HUES64 (cell line): ENCODE measurements around the gene TMEM143.

Source experiments
- H3K27ac ChIP-seq: 2 replicates; pipeline ENCODE4 v1.7.0; 2013; ENCODE audit warnings: low read depth, low read length, inconsistent platforms
- H3K27me3 ChIP-seq: 2 replicates; pipeline ENCODE4 v1.6.1; 2013; ENCODE audit warnings: mild to moderate bottlenecking, low read length; ENCODE audit not compliant: insufficient read depth
- H3K36me3 ChIP-seq: 2 replicates; pipeline ENCODE4 v1.6.1; 2013; ENCODE audit warnings: mild to moderate bottlenecking, low read length; ENCODE audit not compliant: insufficient read depth
- H3K4me1 ChIP-seq: 2 replicates; pipeline ENCODE4 v1.6.1; 2013; ENCODE audit warnings: mild to moderate bottlenecking, low read length, moderate library complexity; ENCODE audit not compliant: insufficient read depth
- H3K4me3 ChIP-seq: 2 replicates; pipeline ENCODE4 v1.5.1; 2013; ENCODE audit warnings: mild to moderate bottlenecking, low read length, moderate library complexity
- H3K9ac ChIP-seq: 2 replicates; pipeline ENCODE4 v1.6.1; 2013; ENCODE audit warnings: mild to moderate bottlenecking, low read depth, low read length
- H3K9me3 ChIP-seq: 2 replicates; pipeline ENCODE4 v1.6.1; 2013; ENCODE audit warnings: low read depth, low read length; ENCODE audit not compliant: insufficient read depth
- WGBS: fragments of 150-250, 120-280 bp; methylation state at CpG from one replicate; pipeline ENCODE4 v1.1.7; 2013; ENCODE audit warnings: missing lambda C conversion rate; 5-methylcytosine and 5-hydroxymethylcytosine counted together

TMEM143 gene

DNA sequence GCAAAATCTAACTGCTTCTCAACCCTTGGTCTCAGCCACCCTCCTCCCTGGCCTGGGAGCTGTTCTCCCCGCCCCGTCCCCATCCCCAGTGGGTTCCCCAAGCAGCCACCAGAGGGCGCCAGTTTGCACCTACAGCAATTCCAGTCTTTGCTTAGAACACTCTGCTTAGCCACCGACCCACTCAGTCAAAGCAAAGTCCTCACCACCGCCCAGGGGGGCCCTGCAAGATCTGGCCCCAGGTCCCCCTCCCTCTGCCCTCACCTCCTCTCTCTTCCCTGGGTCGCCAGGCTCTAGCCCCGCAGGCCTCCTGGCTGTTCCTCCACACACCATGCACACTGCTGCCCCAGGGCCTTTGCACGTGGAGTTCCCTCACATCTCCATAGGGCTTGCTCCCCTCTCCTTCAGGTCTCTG is 12.4 kb downstream of the TMEM143 start:
- Histone ChIP-seq H3K4me1 (no peaks in the 10 kb centered on the region), H3K9me3 (no peaks in the 10 kb centered on the region), H3K9ac (no peak overlapping the region), H3K27me3 (no peaks in the 10 kb centered on the region), H3K36me3 (no peaks in the 10 kb centered on the region), H3K4me3 (no peak overlapping the region), H3K27ac (no peak overlapping the region)
- WGBS, result 51% methylated on average over 8 of the region's 8 CpGs

DNA sequence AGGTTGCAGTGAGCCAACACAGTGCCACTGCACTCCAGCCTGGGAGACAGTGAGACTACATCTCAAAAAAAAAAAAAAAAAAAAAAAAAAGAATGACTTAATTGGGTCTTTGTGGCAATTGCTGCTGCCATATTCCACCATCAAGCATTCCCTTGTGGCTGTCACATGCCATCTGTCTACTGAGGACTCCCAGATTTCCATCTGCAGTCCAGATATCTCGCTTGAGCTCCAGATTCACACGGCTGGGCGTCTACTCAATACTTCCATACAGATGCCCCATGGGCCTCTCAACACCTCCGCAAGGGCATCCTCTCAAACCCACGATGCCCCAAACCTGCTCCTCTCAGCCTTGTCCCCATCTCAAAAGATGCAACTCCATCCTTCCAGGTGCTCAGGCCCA is 12.9 kb downstream of the TMEM143 start:
- Histone ChIP-seq H3K9me3 (no peaks in the 10 kb centered on the region), H3K27me3 (no peaks in the 10 kb centered on the region), H3K27ac (no peak overlapping the region), H3K4me1 (no peaks in the 10 kb centered on the region), H3K4me3 (no peak overlapping the region), H3K36me3 (no peaks in the 10 kb centered on the region), H3K9ac (no peak overlapping the region)
- WGBS, result 93% methylated on average over 5 of the region's 5 CpGs

DNA sequence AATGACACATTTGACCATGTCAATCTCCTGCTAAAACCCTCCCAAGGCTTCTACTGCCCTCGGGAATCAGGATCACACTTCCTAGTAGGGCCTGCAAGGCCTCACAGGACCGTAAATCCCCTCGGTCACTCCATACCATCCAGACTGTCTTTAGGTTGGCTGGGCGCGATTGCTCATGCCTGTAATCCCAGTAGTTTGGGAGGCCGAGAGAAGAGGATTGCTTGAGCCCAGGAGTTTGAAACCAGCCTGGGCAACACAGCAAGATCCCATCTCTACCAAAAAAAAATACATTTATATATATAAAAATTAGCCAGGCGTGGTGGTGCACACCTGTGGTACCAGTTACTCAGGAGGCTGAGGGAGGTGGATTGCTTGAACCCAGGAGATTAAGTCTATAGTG is 15.0 kb downstream of the TMEM143 start:
- Histone ChIP-seq H3K9ac (no peak overlapping the region), H3K36me3 (no peaks in the 10 kb centered on the region), H3K4me3 (no peak overlapping the region), H3K4me1 (no peaks in the 10 kb centered on the region), H3K9me3 (no peaks in the 10 kb centered on the region), H3K27me3 (no peaks in the 10 kb centered on the region), H3K27ac (no peak overlapping the region)
- WGBS, result 93% methylated on average over 7 of the region's 7 CpGs

DNA sequence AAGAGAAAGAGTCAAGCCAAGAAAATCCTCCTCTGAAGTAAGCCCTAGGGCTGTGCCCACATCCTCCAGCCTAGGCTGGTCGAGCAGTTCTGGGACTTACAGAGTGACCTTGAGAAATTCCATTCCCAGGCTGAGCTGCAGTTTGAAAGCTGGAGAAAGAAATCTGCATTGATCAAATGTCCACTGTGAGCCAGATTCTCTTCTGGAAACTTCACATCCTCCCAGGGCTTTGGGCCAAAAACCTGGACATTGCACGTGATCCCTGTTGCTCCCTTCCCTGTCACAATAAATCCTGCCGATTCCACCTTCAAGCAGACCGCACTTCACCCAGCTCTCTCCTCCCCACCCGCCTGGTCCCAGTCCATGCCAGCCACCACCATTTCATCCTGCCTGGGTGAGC is 15.7 kb downstream of the TMEM143 start:
- 87% methylated on average over 5 of the region's 5 CpGs for WGBS
- no peak overlapping the region for H3K4me3 ChIP-seq

DNA sequence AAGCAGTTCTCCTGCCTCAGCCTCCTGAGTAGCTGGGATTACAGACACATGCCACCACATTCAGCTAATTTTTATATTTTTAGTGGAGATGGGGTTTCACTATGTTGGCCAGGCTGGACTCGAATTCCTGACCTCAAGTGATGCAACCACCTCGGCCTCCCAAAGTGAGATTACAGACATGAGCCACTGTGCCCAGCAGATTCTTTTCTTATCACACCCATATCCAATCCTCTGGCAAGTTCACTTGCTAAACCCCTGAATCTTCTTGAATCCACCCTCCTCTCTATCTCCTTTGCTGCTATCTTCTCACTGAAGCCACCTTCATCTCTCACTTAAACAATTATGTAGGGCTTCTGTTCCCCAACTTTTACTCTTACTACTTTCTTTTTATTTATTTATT is 17.5 kb downstream of the TMEM143 start:
- no peaks in the 10 kb centered on the region for H3K36me3 ChIP-seq
- no peak overlapping the region for H3K27ac ChIP-seq
- no peaks in the 10 kb centered on the region for H3K4me1 ChIP-seq
- no peaks in the 10 kb centered on the region for H3K9me3 ChIP-seq
- no peak overlapping the region for H3K9ac ChIP-seq
- WGBS, result 97% methylated on average over 2 of the region's 2 CpGs
- no peaks in the 10 kb centered on the region for H3K27me3 ChIP-seq
- H3K4me3 ChIP-seq, result no peak overlapping the region

More for the DNA sequence above, 15.7 kb downstream of the TMEM143 start:
- no peaks in the 10 kb centered on the region for H3K9me3 ChIP-seq
- H3K27ac ChIP-seq, result no peak overlapping the region
- no peaks in the 10 kb centered on the region for H3K27me3 ChIP-seq
- no peak overlapping the region for H3K9ac ChIP-seq
- no peaks in the 10 kb centered on the region for H3K36me3 ChIP-seq
- H3K4me1 ChIP-seq, result no peaks in the 10 kb centered on the region

DNA sequence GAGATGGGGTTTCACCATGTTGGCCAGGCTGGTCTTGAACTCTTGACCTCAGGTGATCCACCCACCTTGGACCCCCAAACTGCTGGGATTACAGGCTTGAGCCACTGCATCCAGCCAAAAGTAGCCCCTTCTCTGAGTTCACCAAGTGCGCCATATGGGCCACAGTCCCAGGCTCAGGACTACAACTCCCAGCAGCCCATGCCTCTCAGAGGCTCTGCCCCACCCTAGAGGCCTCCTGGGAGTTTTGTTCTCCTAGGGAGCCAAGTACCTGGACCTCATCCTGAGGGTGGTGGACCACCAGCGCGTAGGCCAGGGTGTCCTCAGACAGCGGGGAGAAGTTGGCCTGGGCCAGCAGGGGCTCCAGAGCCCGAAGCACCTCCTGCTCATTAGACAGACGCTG is 18.8 kb downstream of the TMEM143 start:
- no peak overlapping the region for H3K4me3 ChIP-seq
- no peaks in the 10 kb centered on the region for H3K9me3 ChIP-seq
- no peaks in the 10 kb centered on the region for H3K4me1 ChIP-seq
- H3K36me3 ChIP-seq, result no peaks in the 10 kb centered on the region
- no peak overlapping the region for H3K9ac ChIP-seq
- H3K27me3 ChIP-seq, result no peaks in the 10 kb centered on the region
- H3K27ac ChIP-seq, result no peak overlapping the region
- 92% methylated on average over 6 of the region's 6 CpGs for WGBS

DNA sequence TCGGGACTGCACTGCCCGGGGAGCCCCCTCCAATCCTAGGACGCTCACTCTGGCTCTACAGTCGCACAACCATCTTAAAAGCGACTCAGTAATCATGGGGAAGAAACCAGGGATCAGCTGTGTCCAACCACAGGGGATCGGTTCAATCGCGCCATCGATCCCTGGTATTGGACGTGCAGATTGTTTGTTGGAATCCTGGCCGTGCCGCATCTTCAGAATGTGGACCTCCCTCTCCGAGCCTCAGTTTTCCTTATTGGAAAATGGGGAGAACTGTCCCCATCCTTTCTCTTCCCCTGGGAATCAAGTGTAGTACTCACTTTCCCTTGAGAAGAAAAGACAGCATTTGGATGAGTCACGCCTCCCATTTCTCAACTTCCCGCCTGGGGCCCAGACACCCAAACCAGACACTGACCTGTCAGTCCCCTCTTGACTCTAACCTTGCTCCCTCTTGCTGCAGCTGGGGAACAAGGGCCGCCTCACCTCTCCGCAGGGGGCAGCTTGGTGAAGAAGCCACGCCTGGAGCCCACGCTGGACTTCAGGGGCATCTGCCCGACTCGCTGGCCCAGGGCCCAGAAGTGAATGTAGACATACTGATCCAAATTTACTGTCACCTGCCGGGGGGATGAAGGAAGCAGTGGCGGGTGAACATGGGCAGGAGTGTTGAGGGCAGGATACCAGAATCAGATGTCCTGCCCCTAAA is 20.7 kb downstream of the TMEM143 start:
- H3K36me3 ChIP-seq, result no peaks in the 10 kb centered on the region
- no peak overlapping the region for H3K27ac ChIP-seq
- no peak overlapping the region for H3K9ac ChIP-seq
- H3K4me1 ChIP-seq, result no peaks in the 10 kb centered on the region
- no peak overlapping the region for H3K4me3 ChIP-seq
- 91% methylated on average over 23 of the region's 23 CpGs for WGBS
- H3K27me3 ChIP-seq, result no peaks in the 10 kb centered on the region
- no peaks in the 10 kb centered on the region for H3K9me3 ChIP-seq

DNA sequence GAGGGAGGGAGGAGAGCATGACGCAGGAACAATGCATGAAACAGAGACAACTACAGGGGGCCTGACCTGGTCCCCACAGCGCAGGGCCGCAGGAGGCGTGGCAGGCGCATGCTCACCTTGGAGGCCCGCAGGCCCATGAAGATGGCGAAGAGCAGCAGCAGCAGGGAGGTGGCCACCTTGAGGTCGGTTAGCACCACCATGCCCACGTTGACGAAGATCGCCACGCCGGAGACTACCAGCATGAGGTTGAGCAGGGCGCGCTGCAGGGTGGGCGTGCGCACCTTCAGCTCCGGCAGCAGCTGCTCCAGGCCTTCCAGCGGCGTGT is 21.4 kb downstream of the TMEM143 start:
- no peaks in the 10 kb centered on the region for H3K9me3 ChIP-seq

DNA sequence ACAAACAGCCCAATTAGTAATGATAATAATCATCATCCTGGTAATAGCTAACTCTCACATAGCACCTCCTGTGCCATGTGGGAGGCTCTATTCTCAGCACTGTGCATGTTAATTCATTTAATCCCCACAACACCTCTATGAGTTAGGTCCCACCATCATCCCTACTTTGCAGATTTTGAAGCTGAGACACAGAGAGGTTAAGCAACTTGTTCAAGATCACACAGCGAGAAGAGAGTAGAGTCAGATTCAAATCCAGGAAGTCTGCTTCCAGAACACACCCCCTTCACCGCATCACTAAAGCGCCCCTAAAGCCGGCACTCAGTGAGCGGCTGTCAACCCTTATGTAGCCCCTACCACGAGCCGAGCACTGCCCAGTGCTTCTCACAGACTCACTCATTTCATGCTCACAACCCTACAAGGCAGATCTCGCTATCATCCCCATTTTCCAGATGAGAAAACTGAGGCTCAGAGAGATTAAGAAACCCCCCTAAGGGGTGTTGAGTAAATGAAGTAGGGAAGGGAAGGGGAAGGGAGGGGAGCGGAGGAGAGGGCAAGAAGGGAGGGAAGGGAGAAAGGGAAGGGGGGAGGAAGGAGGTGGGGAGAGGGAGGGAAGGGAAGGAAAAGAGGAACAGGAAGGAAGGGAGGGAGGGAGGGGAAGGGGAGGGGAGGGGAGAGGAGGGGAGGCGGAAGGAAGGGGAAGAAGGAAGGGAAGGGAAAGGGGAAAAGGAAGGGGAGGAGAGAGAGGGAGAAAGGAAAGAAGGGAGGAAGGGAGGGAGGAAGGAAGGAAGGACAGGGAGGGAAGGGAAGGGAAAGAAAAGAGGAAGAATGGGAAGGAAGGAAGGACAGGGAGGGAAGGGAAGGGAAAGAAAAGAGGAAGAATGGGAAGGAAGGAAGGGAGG is 22.0 kb downstream of the TMEM143 start:
- WGBS, result 90% methylated on average over 10 of the region's 10 CpGs
- no peaks in the 10 kb centered on the region for H3K4me1 ChIP-seq
- H3K27me3 ChIP-seq, result no peaks in the 10 kb centered on the region
- H3K9ac ChIP-seq, result no peak overlapping the region
- H3K9me3 ChIP-seq, result no peaks in the 10 kb centered on the region
- H3K27ac ChIP-seq, result no peak overlapping the region
- H3K36me3 ChIP-seq, result no peaks in the 10 kb centered on the region
- no peak overlapping the region for H3K4me3 ChIP-seq

More for the DNA sequence above, 21.4 kb downstream of the TMEM143 start:
- H3K4me1 ChIP-seq, result no peaks in the 10 kb centered on the region
- no peak overlapping the region for H3K27ac ChIP-seq
- WGBS, result 80% methylated on average over 20 of the region's 20 CpGs
- H3K4me3 ChIP-seq, result no peak overlapping the region
- H3K27me3 ChIP-seq, result no peaks in the 10 kb centered on the region
- no peaks in the 10 kb centered on the region for H3K36me3 ChIP-seq
- no peak overlapping the region for H3K9ac ChIP-seq

DNA sequence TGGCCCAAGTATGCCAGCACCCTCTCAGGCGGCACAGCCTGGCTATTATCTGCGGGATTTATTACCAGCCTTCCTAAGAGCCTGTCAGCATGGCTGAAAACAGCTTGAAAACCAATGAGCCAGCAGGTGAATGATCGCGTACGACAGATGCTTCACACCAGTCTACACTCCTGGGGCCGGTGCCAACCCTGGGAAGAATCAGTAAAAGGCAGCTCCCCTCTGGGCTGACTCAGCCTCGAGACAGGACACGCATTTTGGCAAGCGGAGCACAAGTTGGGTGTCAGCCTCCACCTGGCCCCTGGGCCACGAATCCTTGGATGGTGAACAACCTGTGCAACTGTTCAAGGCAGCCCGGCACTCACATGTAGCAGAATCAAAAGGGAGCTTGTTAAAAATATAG is 22.7 kb downstream of the TMEM143 start:
- Histone ChIP-seq H3K27me3 (no peaks in the 10 kb centered on the region), H3K9ac (no peak overlapping the region), H3K9me3 (no peaks in the 10 kb centered on the region), H3K4me3 (no peak overlapping the region), H3K36me3 (no peaks in the 10 kb centered on the region), H3K4me1 (no peaks in the 10 kb centered on the region), H3K27ac (no peak overlapping the region)
- 93% methylated on average over 11 of the region's 11 CpGs for WGBS

DNA sequence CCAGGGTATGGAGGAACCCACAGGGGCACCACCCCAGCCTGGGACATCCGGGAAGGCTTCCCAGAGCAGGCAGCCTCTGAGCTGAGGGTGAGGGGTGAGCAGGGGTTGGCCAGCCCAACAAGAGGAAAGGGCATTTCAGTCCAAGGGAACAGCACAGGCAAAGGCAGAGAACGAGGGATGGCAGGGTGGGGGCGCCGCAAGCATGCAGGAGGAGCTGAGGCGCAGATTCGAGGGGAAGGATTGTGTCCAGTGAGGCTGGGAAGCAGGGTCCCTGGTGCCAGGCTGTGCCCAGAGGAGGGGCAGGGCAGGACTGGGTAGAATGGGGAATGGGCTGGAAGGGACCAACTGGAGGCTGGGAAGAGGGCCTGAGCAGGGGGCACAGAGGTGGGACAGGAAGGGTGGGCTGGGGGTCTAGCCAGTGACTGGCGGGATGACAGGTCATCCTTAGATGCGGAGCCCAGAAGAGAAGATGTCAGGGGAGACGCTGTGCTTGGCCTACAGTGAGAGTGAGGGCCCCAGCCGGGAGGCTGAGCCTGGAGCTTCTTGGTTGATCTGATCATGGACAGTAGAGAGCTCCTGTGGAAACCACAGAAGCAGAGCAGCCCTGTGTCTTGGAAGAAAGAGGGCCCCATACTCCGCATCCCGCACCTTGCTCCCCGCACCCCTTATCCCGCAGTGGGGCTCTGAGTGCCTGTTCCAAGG is 24.8 kb downstream of the TMEM143 start:
- Histone ChIP-seq H3K4me1 (no peaks in the 10 kb centered on the region), H3K36me3 (no peaks in the 10 kb centered on the region), H3K27ac (no peak overlapping the region), H3K9me3 (no peaks in the 10 kb centered on the region), H3K27me3 (0 out of 2 replicates have a peak, but pooled peaks cover 3% of the 10 kb centered on the region), H3K4me3 (no peak overlapping the region), H3K9ac (no peak overlapping the region)
- WGBS, result 91% methylated on average over 14 of the region's 14 CpGs
